HEK293 (cell line): ENCODE results near the gene TMC4.

Experiments used
- GLI4 ChIP-seq: fragments of 450-650 bp; formaldehyde crosslinking; IDR thresholded peaks from 2 replicates; pipeline ENCODE4 v1.5.1; 2016; ENCODE audit warnings: missing biosample characterization, missing genetic modification characterization
- KLF8 ChIP-seq: fragments of 450-650 bp; formaldehyde crosslinking; IDR thresholded peaks from 2 replicates; pipeline ENCODE4 v1.5.1; 2016; ENCODE audit warnings: missing biosample characterization, missing genetic modification characterization
- OVOL3 ChIP-seq: fragments of 450-650 bp; formaldehyde crosslinking; IDR thresholded peaks from 2 replicates; pipeline ENCODE4 v1.5.1; 2016; ENCODE audit warnings: missing biosample characterization, missing genetic modification characterization
- SALL2 ChIP-seq: fragments of 450-650 bp; formaldehyde crosslinking; IDR thresholded peaks from 2 replicates; pipeline ENCODE4 v1.5.0; 2017; ENCODE audit warnings: missing biosample characterization, mild to moderate bottlenecking, missing genetic modification characterization, borderline replicate concordance
- SP7 ChIP-seq: fragments of 450-650 bp; formaldehyde crosslinking; IDR thresholded peaks from 2 replicates; pipeline ENCODE4 v1.5.1; 2016; ENCODE audit warnings: missing biosample characterization, missing genetic modification characterization
- ZBTB1 ChIP-seq: fragments of 450-650 bp; formaldehyde crosslinking; IDR thresholded peaks from 2 replicates; pipeline ENCODE4 v1.5.1; 2016; ENCODE audit warnings: missing biosample characterization, missing genetic modification characterization
- ZNF169 ChIP-seq: fragments of 450-650 bp; formaldehyde crosslinking; IDR thresholded peaks from 2 replicates; pipeline ENCODE4 v1.5.1; 2016; ENCODE audit warnings: missing biosample characterization, missing genetic modification characterization
- ZNF2 ChIP-seq: fragments of 450-650 bp; formaldehyde crosslinking; IDR thresholded peaks from 2 replicates; pipeline ENCODE4 v1.5.1; 2016; ENCODE audit warnings: missing biosample characterization, missing genetic modification characterization
- ZNF211 ChIP-seq: fragments of 450-650 bp; formaldehyde crosslinking; IDR thresholded peaks from 2 replicates; pipeline ENCODE4 v1.5.1; 2016; ENCODE audit warnings: low read depth, missing biosample characterization, missing genetic modification characterization
- ZNF221 ChIP-seq: fragments of 450-650 bp; formaldehyde crosslinking; IDR thresholded peaks from 2 replicates; pipeline ENCODE4 v1.5.1; 2017; ENCODE audit warnings: missing biosample characterization, missing genetic modification characterization, borderline replicate concordance
- ZNF341 ChIP-seq: fragments of 450-650 bp; formaldehyde crosslinking; IDR thresholded peaks from 2 replicates; pipeline ENCODE4; 2016; ENCODE audit warnings: low read depth, missing biosample characterization, missing genetic modification characterization
- ZNF416 ChIP-seq: fragments of 450-650 bp; formaldehyde crosslinking; IDR thresholded peaks from 2 replicates; pipeline ENCODE4 v1.5.1; 2016; ENCODE audit warnings: missing biosample characterization, missing genetic modification characterization
- ZNF514 ChIP-seq: fragments of 450-650 bp; formaldehyde crosslinking; IDR thresholded peaks from 2 replicates; pipeline ENCODE4 v1.5.1; 2016; ENCODE audit warnings: missing biosample characterization, missing genetic modification characterization
- ZNF549 ChIP-seq: fragments of 450-650 bp; IDR thresholded peaks from 2 replicates; pipeline ENCODE4 v1.5.1; 2018; ENCODE audit warnings: missing biosample characterization, missing genetic modification characterization, mild to moderate bottlenecking, inconsistent platforms, moderate library complexity
- ZNF561 ChIP-seq: fragments of 450-650 bp; IDR thresholded peaks from 2 replicates; pipeline ENCODE4 v1.5.1; 2018; ENCODE audit warnings: missing biosample characterization, missing genetic modification characterization, borderline replicate concordance
- ZNF621 ChIP-seq: fragments of 450-650 bp; formaldehyde crosslinking; IDR thresholded peaks from 2 replicates; pipeline ENCODE4 v1.5.1; 2017; ENCODE audit warnings: missing biosample characterization, missing genetic modification characterization
- ZNF626 ChIP-seq: fragments of 450-650 bp; sonication (Bioruptor Pico); formaldehyde crosslinking; IDR thresholded peaks from 2 replicates; pipeline ENCODE4 v1.5.1; 2018; ENCODE audit warnings: missing biosample characterization, missing genetic modification characterization, inconsistent platforms
- ZNF707 ChIP-seq: fragments of 450-650 bp; formaldehyde crosslinking; IDR thresholded peaks from 2 replicates; pipeline ENCODE4 v1.5.1; 2016; ENCODE audit warnings: missing biosample characterization, missing genetic modification characterization
- ZNF76 ChIP-seq: fragments of 450-650 bp; formaldehyde crosslinking; IDR thresholded peaks from 2 replicates; pipeline ENCODE4; 2016; ENCODE audit warnings: low read depth, missing biosample characterization, missing genetic modification characterization, borderline replicate concordance
- ZNF837 ChIP-seq: fragments of 450-650 bp; formaldehyde crosslinking; IDR thresholded peaks from 2 replicates; pipeline ENCODE4 v1.5.1; 2016; ENCODE audit warnings: missing biosample characterization, missing genetic modification characterization
- TF ChIP-seq, protein P1 (sequence below): fragments of 450-650 bp; formaldehyde crosslinking; IDR thresholded peaks from 2 replicates; pipeline ENCODE4 v1.5.1; 2016; ENCODE audit warnings: missing biosample characterization, missing genetic modification characterization
- TF ChIP-seq, protein P2 (sequence below): fragments of 450-650 bp; formaldehyde crosslinking; IDR thresholded peaks from 2 replicates; pipeline ENCODE4 v1.5.1; 2016; ENCODE audit warnings: missing biosample characterization, missing genetic modification characterization
- TF ChIP-seq, protein P3 (sequence below): fragments of 450-650 bp; formaldehyde crosslinking; IDR thresholded peaks from 2 replicates; pipeline ENCODE4 v1.5.1; 2016; ENCODE audit warnings: missing biosample characterization, missing genetic modification characterization
- TF ChIP-seq, protein P4 (sequence below): fragments of 450-650 bp; formaldehyde crosslinking; IDR thresholded peaks from 2 replicates; pipeline ENCODE4 v1.5.1; 2017; ENCODE audit warnings: missing biosample characterization, missing genetic modification characterization
- TF ChIP-seq, protein P5 (sequence below): fragments of 450-650 bp; formaldehyde crosslinking; IDR thresholded peaks from 2 replicates; pipeline ENCODE4 v1.5.1; 2016; ENCODE audit warnings: missing biosample characterization, missing genetic modification characterization
- TF ChIP-seq, protein P6 (sequence below): fragments of 450-650 bp; formaldehyde crosslinking; IDR thresholded peaks from 2 replicates; pipeline ENCODE4 v1.5.1; 2016; ENCODE audit warnings: missing biosample characterization, missing genetic modification characterization
- TF ChIP-seq, protein P7 (sequence below): fragments of 450-650 bp; formaldehyde crosslinking; IDR thresholded peaks from 2 replicates; pipeline ENCODE4; 2016; ENCODE audit warnings: missing biosample characterization, missing genetic modification characterization
- TF ChIP-seq, protein P8 (sequence below): fragments of 450-650 bp; formaldehyde crosslinking; IDR thresholded peaks from 2 replicates; pipeline ENCODE4 v1.5.1; 2017; ENCODE audit warnings: missing biosample characterization, mild to moderate bottlenecking, missing genetic modification characterization, moderate library complexity

TMC4 gene

DNA sequence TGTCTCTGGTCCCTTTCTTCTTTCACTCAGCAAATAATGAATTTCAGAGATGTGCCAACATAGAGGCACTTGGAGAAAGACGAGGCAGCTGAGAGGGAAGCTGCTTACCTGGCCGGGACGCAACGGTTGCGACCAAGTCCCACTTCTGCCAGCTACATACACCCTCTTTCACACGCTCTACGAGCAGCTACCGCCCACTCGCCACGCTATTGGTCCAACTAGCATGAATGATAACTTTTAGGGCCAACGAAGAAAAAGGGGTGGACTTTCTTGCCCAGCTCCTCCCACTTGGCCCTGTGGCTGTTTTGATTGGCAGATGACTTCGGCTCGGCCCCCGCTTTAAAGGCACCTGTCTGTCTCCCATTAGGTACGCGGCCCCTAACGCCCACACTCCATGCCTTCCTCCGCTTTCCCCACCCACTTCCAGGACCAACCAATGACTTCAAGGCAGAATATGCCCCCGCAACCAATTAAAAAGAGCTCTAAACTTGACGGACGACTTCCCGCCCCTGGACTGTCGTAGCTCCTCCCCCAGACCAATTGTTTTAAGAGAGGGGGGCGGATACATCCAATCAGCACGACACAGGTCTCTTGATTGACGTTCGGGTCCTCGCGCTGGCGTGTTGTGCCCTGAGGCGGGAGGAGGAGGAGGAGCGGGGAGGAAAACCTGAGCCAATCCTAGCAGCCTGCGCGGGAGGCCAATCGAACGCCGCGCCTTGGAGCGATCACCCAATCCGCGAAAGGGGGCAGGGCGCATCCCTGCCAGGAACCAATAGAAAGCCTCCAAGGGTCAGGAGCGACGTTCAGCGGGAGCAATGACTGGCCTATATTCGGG, 35.9 kb downstream of the TMC4 start (continued):
- TF ChIP-seq ZNF561 (tag by site-specific recombination), result peak; percentile 99
- TF ChIP-seq ZNF621 (tag by site-specific recombination), result no peak
- peak; percentile 18; the same call in 1 of the 2 replicates for TF ChIP-seq KLF8 (tag by site-specific recombination)
- TF ChIP-seq, protein P1, sequence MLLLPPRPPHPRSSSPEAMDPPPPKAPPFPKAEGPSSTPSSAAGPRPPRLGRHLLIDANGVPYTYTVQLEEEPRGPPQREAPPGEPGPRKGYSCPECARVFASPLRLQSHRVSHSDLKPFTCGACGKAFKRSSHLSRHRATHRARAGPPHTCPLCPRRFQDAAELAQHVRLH (tag by site-specific recombination), result no peak
- TF ChIP-seq, protein P2, sequence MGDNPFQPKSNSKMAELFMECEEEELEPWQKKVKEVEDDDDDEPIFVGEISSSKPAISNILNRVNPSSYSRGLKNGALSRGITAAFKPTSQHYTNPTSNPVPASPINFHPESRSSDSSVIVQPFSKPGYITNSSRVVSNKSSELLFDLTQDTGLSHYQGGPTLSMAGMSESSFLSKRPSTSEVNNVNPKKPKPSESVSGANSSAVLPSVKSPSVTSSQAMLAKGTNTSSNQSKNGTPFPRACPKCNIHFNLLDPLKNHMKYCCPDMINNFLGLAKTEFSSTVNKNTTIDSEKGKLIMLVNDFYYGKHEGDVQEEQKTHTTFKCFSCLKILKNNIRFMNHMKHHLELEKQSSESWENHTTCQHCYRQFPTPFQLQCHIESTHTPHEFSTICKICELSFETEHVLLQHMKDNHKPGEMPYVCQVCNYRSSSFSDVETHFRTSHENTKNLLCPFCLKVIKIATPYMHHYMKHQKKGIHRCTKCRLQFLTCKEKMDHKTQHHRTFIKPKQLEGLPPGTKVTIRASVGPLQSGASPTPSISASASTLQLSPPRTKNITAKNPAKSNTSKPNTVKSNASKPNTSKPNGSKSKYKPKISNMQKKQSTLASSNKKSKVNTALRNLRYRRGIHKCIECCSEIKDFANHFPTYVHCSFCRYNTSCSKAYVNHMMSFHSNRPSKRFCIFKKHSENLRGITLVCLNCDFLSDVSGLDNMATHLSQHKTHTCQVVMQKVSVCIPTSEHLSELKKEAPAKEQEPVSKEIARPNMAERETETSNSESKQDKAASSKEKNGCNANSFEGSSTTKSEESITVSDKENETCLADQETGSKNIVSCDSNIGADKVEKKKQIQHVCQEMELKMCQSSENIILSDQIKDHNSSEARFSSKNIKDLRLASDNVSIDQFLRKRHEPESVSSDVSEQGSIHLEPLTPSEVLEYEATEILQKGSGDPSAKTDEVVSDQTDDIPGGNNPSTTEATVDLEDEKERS (tag by site-specific recombination), result no peak
- TF ChIP-seq, protein P3, sequence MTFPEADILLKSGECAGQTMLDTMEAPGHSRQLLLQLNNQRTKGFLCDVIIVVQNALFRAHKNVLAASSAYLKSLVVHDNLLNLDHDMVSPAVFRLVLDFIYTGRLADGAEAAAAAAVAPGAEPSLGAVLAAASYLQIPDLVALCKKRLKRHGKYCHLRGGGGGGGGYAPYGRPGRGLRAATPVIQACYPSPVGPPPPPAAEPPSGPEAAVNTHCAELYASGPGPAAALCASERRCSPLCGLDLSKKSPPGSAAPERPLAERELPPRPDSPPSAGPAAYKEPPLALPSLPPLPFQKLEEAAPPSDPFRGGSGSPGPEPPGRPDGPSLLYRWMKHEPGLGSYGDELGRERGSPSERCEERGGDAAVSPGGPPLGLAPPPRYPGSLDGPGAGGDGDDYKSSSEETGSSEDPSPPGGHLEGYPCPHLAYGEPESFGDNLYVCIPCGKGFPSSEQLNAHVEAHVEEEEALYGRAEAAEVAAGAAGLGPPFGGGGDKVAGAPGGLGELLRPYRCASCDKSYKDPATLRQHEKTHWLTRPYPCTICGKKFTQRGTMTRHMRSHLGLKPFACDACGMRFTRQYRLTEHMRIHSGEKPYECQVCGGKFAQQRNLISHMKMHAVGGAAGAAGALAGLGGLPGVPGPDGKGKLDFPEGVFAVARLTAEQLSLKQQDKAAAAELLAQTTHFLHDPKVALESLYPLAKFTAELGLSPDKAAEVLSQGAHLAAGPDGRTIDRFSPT (tag by site-specific recombination), result no peak
- TF ChIP-seq SP7 (tag by site-specific recombination), result no peak; the same call in 1 of the 2 replicates
- no peak for TF ChIP-seq ZNF837
- TF ChIP-seq, protein P4, sequence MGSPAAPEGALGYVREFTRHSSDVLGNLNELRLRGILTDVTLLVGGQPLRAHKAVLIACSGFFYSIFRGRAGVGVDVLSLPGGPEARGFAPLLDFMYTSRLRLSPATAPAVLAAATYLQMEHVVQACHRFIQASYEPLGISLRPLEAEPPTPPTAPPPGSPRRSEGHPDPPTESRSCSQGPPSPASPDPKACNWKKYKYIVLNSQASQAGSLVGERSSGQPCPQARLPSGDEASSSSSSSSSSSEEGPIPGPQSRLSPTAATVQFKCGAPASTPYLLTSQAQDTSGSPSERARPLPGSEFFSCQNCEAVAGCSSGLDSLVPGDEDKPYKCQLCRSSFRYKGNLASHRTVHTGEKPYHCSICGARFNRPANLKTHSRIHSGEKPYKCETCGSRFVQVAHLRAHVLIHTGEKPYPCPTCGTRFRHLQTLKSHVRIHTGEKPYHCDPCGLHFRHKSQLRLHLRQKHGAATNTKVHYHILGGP (tag by site-specific recombination), result no peak
- TF ChIP-seq, protein P5, sequence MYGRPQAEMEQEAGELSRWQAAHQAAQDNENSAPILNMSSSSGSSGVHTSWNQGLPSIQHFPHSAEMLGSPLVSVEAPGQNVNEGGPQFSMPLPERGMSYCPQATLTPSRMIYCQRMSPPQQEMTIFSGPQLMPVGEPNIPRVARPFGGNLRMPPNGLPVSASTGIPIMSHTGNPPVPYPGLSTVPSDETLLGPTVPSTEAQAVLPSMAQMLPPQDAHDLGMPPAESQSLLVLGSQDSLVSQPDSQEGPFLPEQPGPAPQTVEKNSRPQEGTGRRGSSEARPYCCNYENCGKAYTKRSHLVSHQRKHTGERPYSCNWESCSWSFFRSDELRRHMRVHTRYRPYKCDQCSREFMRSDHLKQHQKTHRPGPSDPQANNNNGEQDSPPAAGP (tag by site-specific recombination), result no peak
- no peak for TF ChIP-seq ZNF221 (tag by site-specific recombination)
- no peak for TF ChIP-seq ZNF76 (tag by site-specific recombination)
- no peak for TF ChIP-seq ZNF626 (tag by site-specific recombination)
- no peak for TF ChIP-seq ZNF707 (tag by site-specific recombination)
- TF ChIP-seq, protein P6, sequence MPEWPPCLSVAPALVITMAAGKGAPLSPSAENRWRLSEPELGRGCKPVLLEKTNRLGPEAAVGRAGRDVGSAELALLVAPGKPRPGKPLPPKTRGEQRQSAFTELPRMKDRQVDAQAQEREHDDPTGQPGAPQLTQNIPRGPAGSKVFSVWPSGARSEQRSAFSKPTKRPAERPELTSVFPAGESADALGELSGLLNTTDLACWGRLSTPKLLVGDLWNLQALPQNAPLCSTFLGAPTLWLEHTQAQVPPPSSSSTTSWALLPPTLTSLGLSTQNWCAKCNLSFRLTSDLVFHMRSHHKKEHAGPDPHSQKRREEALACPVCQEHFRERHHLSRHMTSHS (tag by site-specific recombination), result no peak
- TF ChIP-seq, protein P7, sequence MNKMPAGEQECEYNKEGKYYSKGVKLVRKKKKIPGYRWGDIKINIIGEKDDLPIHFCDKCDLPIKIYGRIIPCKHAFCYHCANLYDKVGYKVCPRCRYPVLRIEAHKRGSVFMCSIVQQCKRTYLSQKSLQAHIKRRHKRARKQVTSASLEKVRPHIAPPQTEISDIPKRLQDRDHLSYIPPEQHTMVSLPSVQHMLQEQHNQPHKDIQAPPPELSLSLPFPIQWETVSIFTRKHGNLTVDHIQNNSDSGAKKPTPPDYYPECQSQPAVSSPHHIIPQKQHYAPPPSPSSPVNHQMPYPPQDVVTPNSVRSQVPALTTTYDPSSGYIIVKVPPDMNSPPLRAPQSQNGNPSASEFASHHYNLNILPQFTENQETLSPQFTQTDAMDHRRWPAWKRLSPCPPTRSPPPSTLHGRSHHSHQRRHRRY (tag by site-specific recombination), result no peak
- TF ChIP-seq, protein P8, sequence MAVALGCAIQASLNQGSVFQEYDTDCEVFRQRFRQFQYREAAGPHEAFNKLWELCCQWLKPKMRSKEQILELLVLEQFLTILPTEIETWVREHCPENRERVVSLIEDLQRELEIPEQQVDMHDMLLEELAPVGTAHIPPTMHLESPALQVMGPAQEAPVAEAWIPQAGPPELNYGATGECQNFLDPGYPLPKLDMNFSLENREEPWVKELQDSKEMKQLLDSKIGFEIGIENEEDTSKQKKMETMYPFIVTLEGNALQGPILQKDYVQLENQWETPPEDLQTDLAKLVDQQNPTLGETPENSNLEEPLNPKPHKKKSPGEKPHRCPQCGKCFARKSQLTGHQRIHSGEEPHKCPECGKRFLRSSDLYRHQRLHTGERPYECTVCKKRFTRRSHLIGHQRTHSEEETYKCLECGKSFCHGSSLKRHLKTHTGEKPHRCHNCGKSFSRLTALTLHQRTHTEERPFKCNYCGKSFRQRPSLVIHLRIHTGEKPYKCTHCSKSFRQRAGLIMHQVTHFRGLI (tag by site-specific recombination), result no peak
- no peak for TF ChIP-seq GLI4 (tag by site-specific recombination)
- TF ChIP-seq ZNF549, result no peak
- TF ChIP-seq ZNF2 (tag by site-specific recombination), result no peak
- no peak for TF ChIP-seq ZNF416
- TF ChIP-seq ZNF169 (tag by site-specific recombination), result no peak
- no peak for TF ChIP-seq ZNF514
- TF ChIP-seq ZBTB1 (tag by site-specific recombination), result no peak
- TF ChIP-seq ZNF341 (tag by site-specific recombination), result no peak
- no peak for TF ChIP-seq OVOL3
- TF ChIP-seq SALL2 (tag by site-specific recombination), result no peak
- no peak for TF ChIP-seq ZNF211
